HG03103 (cell line): Measurements from ENCODE around the gene LETM1.

Experiments
- ATAC-seq: cut with Tn5 transposase; IDR thresholded peaks from one replicate; pipeline ENCODE4 v1.9.1; 2021; ENCODE audit warnings: low read depth; ENCODE audit not compliant: unreplicated experiment

LETM1 gene

GRCh38 chr4:1809754-1810502 is 46.0 kb downstream of the LETM1 start:
- no peak for ATAC-seq

GRCh38 chr4:1808851-1809753 is 46.9 kb downstream of the LETM1 start:
- no peak for ATAC-seq

- no peak for ATAC-seq
Measured at GRCh38 chr4:1808396-1808795, 47.6 kb downstream of the LETM1 start.

- no peak for ATAC-seq
Measured at GRCh38 chr4:1807332-1807777, 48.6 kb downstream of the LETM1 start.

- no peak for ATAC-seq
Measured at GRCh38 chr4:1806596-1807331, 49.2 kb downstream of the LETM1 start.

GRCh38 chr4:1806223-1806564 is 49.8 kb downstream of the LETM1 start:
- no peak for ATAC-seq

GRCh38 chr4:1805493-1806222 is 50.3 kb downstream of the LETM1 start:
- ATAC-seq: no peak

GRCh38 chr4:1804638-1805492 is 51.1 kb downstream of the LETM1 start:
- no peak for ATAC-seq

- no peak for ATAC-seq
Measured at GRCh38 chr4:1803523-1804423, 52.2 kb downstream of the LETM1 start.

GRCh38 chr4:1802720-1803522 is 53.0 kb downstream of the LETM1 start:
- no peak for ATAC-seq

GRCh38 chr4:1802151-1802715 is 53.7 kb downstream of the LETM1 start:
- ATAC-seq: no peak

GRCh38 chr4:1801286-1801958 is 54.5 kb downstream of the LETM1 start:
- ATAC-seq: no peak

GRCh38 chr4:1800805-1801204 is 55.2 kb downstream of the LETM1 start:
- ATAC-seq: no peak

- no peak for ATAC-seq
Measured at GRCh38 chr4:1799387-1800375, 56.3 kb downstream of the LETM1 start.

- ATAC-seq: no peak
Measured at GRCh38 chr4:1798580-1799386, 57.2 kb downstream of the LETM1 start.
